HepG2 (cell line): ENCODE measurements around the gene PBX2. TPM values are rescaled to one million over a fixed set of nuclear protein-coding genes. Genes with fewer than 3 reads are reported as not detected.
A peak's percentile ranks its signal among the peaks of the same experiment; 100 is the strongest.

Experiments used
- HOXA5 ChIP-seq: sonication (generic); formaldehyde crosslinking; IDR thresholded peaks from 2 replicates; pipeline ENCODE4 v1.4.0; 2020; ENCODE audit warnings: missing genetic modification reagents
- NCOR1 ChIP-seq: fragments of 200-600 bp; sonication (generic); IDR thresholded peaks from 2 replicates; pipeline ENCODE4 v1.7.0; 2017; ENCODE audit warnings: antibody characterized with exemption, low read length, borderline replicate concordance
- RFXANK ChIP-seq: IDR thresholded peaks from 2 replicates; pipeline ENCODE4 v1.6.1; 2016
- SMC3 ChIP-seq: IDR thresholded peaks from 2 replicates; pipeline ENCODE4 v1.6.1; 2011; ENCODE audit warnings: low read length, improper control_type of control experiment
- ZC3H4 ChIP-seq: sonication (generic); formaldehyde crosslinking; IDR thresholded peaks from 2 replicates; pipeline ENCODE4 v1.4.0; 2020; ENCODE audit warnings: missing genetic modification reagents, borderline replicate concordance
- ZNF207 ChIP-seq: fragments of 450-650 bp; IDR thresholded peaks from 2 replicates; pipeline ENCODE4 v1.6.1; 2016; ENCODE audit warnings: antibody characterized with exemption, borderline replicate concordance
- polyA plus RNA-seq, 8 experiments: library from polyadenylated mRNA; depleted of rRNA in 3 of 8; stranded (reverse) in 7 of 8; unstranded in 1 of 8; fragments of >200 nt; fragmentation: Illumina TruSeq in 4 of 8; extraction: Trizol in 4 of 8; gene quantifications; 2 replicates each; pipeline versions ENCODE4 v1.2.1 to v1.2.3, GENCODE V29; 2011 to 2016; ENCODE audit warnings: low read depth in 4 of 8, missing spikeins in 1 of 8, mixed read lengths in 1 of 8; ENCODE audit not compliant: insufficient read depth in 1 of 8
- total RNA-seq, 5 experiments: library from RNA; depleted of rRNA; stranded (reverse); fragments of >200 nt; fragmentation: Illumina TruSeq; extraction: Trizol; gene quantifications; 2 replicates each; pipeline ENCODE4 v1.2.3, GENCODE V29; 2016; ENCODE audit warnings: low read depth in 1 of 5
- TF ChIP-seq, protein P1 (sequence below): sonication (generic); formaldehyde crosslinking; IDR thresholded peaks from 2 replicates; pipeline ENCODE4 v1.4.0; 2020; ENCODE audit warnings: missing genetic modification reagents
- TF ChIP-seq, protein P2 (sequence below): IDR thresholded peaks from 2 replicates; pipeline ENCODE4 v1.4.0; 2020; ENCODE audit warnings: mild to moderate bottlenecking, missing genetic modification reagents
- TF ChIP-seq, protein P3 (sequence below): sonication (generic); formaldehyde crosslinking; IDR thresholded peaks from 2 replicates; pipeline ENCODE4 v1.9.0; 2021; ENCODE audit warnings: mild to moderate bottlenecking, missing genetic modification reagents
- TF ChIP-seq, protein P4 (sequence below): sonication (generic); formaldehyde crosslinking; IDR thresholded peaks from 2 replicates; pipeline ENCODE4 v1.5.0; 2020; ENCODE audit warnings: mild to moderate bottlenecking, missing genetic modification reagents

PBX2 gene
- total and polyA plus RNA-seq, 2 of the 13 experiments (the other 11 are each of a cell fraction or from before 2014, with no cell fraction given), result 42.3 to 77.8 TPM

DNA sequence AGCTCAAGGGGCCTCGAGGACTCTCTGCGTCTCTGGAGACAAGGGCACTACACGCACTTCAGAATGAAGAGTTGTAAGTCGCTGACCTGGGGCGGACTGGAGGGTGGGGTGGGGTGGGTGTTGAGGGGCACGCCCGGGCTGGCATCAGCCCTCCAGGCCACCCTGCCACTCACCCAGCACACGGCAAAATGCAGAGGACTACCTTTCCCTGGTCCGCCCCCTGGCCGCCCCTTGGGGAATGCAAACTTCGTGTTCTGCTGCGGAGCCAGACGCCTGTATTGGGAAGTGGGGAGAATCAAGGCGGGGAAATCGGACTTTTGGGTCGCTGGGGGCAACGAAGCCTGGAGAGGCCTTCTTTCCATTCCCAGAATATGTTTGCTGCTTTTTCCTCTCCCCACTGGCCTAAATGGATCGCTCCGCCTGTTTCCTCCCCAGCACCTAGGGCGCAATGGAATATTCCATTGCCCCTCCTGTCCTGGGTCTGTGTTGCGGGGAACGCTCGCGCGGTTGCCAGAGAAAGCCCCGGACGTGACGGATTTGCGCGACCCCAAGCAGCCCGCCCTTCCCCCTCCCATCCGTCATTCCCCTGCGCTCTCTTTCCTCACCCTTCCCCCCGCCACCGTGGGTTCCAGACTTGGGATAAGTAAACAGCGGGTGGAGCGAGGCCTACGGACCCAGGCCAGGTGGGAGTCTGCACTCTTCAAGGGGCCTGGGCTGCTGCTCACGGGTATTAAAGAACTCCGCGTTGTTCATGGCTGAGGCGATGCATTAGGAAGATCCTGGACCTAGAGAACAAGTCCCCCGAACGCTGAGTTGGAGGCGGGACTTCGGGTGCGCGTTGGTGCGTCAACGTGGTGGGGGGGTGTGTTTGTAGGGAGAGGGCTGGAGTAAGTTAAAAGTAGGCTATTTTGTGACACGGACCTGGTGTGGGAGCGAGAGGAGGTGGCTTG lies 36.2 kb downstream of the PBX2 start, which contains the start of gene PPT2 (continued):
- TF ChIP-seq HOXA5 (CRISPR knock-in tag), result peak; percentile 73; the same call in 1 of the 2 replicates
- TF ChIP-seq, protein P1, sequence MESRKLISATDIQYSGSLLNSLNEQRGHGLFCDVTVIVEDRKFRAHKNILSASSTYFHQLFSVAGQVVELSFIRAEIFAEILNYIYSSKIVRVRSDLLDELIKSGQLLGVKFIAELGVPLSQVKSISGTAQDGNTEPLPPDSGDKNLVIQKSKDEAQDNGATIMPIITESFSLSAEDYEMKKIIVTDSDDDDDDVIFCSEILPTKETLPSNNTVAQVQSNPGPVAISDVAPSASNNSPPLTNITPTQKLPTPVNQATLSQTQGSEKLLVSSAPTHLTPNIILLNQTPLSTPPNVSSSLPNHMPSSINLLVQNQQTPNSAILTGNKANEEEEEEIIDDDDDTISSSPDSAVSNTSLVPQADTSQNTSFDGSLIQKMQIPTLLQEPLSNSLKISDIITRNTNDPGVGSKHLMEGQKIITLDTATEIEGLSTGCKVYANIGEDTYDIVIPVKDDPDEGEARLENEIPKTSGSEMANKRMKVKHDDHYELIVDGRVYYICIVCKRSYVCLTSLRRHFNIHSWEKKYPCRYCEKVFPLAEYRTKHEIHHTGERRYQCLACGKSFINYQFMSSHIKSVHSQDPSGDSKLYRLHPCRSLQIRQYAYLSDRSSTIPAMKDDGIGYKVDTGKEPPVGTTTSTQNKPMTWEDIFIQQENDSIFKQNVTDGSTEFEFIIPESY (CRISPR knock-in tag), result 0 out of 2 replicates have a peak, but pooled peaks have one; percentile 28
- TF ChIP-seq, protein P2, sequence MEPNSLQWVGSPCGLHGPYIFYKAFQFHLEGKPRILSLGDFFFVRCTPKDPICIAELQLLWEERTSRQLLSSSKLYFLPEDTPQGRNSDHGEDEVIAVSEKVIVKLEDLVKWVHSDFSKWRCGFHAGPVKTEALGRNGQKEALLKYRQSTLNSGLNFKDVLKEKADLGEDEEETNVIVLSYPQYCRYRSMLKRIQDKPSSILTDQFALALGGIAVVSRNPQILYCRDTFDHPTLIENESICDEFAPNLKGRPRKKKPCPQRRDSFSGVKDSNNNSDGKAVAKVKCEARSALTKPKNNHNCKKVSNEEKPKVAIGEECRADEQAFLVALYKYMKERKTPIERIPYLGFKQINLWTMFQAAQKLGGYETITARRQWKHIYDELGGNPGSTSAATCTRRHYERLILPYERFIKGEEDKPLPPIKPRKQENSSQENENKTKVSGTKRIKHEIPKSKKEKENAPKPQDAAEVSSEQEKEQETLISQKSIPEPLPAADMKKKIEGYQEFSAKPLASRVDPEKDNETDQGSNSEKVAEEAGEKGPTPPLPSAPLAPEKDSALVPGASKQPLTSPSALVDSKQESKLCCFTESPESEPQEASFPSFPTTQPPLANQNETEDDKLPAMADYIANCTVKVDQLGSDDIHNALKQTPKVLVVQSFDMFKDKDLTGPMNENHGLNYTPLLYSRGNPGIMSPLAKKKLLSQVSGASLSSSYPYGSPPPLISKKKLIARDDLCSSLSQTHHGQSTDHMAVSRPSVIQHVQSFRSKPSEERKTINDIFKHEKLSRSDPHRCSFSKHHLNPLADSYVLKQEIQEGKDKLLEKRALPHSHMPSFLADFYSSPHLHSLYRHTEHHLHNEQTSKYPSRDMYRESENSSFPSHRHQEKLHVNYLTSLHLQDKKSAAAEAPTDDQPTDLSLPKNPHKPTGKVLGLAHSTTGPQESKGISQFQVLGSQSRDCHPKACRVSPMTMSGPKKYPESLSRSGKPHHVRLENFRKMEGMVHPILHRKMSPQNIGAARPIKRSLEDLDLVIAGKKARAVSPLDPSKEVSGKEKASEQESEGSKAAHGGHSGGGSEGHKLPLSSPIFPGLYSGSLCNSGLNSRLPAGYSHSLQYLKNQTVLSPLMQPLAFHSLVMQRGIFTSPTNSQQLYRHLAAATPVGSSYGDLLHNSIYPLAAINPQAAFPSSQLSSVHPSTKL (CRISPR knock-in tag), result peak; percentile 48; the same call in 1 of the 2 replicates
- TF ChIP-seq, protein P3, sequence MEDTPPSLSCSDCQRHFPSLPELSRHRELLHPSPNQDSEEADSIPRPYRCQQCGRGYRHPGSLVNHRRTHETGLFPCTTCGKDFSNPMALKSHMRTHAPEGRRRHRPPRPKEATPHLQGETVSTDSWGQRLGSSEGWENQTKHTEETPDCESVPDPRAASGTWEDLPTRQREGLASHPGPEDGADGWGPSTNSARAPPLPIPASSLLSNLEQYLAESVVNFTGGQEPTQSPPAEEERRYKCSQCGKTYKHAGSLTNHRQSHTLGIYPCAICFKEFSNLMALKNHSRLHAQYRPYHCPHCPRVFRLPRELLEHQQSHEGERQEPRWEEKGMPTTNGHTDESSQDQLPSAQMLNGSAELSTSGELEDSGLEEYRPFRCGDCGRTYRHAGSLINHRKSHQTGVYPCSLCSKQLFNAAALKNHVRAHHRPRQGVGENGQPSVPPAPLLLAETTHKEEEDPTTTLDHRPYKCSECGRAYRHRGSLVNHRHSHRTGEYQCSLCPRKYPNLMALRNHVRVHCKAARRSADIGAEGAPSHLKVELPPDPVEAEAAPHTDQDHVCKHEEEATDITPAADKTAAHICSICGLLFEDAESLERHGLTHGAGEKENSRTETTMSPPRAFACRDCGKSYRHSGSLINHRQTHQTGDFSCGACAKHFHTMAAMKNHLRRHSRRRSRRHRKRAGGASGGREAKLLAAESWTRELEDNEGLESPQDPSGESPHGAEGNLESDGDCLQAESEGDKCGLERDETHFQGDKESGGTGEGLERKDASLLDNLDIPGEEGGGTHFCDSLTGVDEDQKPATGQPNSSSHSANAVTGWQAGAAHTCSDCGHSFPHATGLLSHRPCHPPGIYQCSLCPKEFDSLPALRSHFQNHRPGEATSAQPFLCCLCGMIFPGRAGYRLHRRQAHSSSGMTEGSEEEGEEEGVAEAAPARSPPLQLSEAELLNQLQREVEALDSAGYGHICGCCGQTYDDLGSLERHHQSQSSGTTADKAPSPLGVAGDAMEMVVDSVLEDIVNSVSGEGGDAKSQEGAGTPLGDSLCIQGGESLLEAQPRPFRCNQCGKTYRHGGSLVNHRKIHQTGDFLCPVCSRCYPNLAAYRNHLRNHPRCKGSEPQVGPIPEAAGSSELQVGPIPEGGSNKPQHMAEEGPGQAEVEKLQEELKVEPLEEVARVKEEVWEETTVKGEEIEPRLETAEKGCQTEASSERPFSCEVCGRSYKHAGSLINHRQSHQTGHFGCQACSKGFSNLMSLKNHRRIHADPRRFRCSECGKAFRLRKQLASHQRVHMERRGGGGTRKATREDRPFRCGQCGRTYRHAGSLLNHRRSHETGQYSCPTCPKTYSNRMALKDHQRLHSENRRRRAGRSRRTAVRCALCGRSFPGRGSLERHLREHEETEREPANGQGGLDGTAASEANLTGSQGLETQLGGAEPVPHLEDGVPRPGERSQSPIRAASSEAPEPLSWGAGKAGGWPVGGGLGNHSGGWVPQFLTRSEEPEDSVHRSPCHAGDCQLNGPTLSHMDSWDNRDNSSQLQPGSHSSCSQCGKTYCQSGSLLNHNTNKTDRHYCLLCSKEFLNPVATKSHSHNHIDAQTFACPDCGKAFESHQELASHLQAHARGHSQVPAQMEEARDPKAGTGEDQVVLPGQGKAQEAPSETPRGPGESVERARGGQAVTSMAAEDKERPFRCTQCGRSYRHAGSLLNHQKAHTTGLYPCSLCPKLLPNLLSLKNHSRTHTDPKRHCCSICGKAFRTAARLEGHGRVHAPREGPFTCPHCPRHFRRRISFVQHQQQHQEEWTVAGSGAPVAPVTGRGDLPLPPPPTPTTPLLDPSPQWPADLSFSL (CRISPR knock-in tag), result 0 out of 2 replicates have a peak, but pooled peaks have one; percentile 14
- TF ChIP-seq SMC3, result no peak
- peak; percentile 47; the same call in 1 of the 2 replicates for TF ChIP-seq NCOR1
- TF ChIP-seq ZNF207, result 0 out of 2 replicates have a peak, but pooled peaks have one; percentile 44
- TF ChIP-seq, protein P4, sequence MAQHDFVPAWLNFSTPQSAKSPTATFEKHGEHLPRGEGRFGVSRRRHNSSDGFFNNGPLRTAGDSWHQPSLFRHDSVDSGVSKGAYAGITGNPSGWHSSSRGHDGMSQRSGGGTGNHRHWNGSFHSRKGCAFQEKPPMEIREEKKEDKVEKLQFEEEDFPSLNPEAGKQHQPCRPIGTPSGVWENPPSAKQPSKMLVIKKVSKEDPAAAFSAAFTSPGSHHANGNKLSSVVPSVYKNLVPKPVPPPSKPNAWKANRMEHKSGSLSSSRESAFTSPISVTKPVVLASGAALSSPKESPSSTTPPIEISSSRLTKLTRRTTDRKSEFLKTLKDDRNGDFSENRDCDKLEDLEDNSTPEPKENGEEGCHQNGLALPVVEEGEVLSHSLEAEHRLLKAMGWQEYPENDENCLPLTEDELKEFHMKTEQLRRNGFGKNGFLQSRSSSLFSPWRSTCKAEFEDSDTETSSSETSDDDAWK (CRISPR knock-in tag), result no peak
- no peak; the same call in 1 of the 2 replicates for TF ChIP-seq ZC3H4
- TF ChIP-seq RFXANK (CRISPR knock-in tag), result 0 out of 2 replicates have a peak, but pooled peaks have one; percentile 45
